Transverse colon (tissue), 3 donors: Measurements from ENCODE around the gene ENTPD8.

Experiments
- EP300 ChIP-seq: sonication (generic); formaldehyde crosslinking; IDR thresholded peaks from one replicate; pipeline ENCODE4 v1.6.1; 2017; ENCODE audit warnings: antibody characterized with exemption, low read depth
- POLR2AphosphoS5 ChIP-seq, 3 donors: sonication (generic); formaldehyde crosslinking; IDR thresholded peaks; one replicate each; pipeline ENCODE4 v1.6.1; 2016; ENCODE audit warnings: antibody characterized with exemption in 3 of 3

- TF ChIP-seq POLR2AphosphoS5 (IDR thresholded peaks at IDR 0.05) (no peak), EP300 (no peak)
Observed at GRCh38 chr9:137486545-137487453, 45.6 kb upstream of the ENTPD8 start.
